ENCODE data around the gene RRH.
"Not testable (repeated sequence)": the region's sequence is repeated elsewhere in the genome, so short reads cannot be mapped to it uniquely, and the experiment has no call there.

RRH gene

DNA sequence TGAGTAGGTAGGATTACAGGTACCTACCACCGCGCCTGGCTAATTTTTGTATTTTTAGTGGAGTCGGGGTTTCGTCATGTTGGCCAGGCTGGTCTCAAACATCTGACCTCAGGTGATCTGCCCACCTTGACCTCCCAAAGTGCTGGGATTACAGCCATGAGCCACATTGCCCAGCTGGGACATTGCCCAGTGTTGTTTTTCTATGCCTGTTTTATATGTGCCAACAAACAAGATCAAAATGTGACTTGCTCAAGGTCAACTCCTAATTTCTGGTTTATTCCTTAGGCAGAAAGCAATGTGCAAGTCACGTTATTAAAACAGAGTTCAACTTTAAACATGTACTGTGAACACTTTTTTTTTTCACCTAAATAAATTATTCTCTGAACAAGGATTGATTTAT is 22.8 kb downstream of the RRH start:
- H3K9me3 ChIP-seq (ENCODE audit: low read depth, low read length) = no peaks in the 10 kb centered on the region
- DNase-seq (ENCODE audit: low read depth, low spot score) = no peak
- no peak overlapping the region for H3K4me3 ChIP-seq
- no peak overlapping the region for H3K9ac ChIP-seq (ENCODE audit: insufficient read length)
- peak overlapping the region; percentile 67 for H3K27ac ChIP-seq
- TF ChIP-seq POLR2AphosphoS5 (IDR thresholded peaks at IDR 0.05; ENCODE audit: borderline replicate concordance, low read depth, low read length) (no peak), EZH2 (IDR thresholded peaks at IDR 0.05) (no peak), FOXP2 (optimal IDR thresholded peaks at IDR 0.05; ENCODE audit: control extremely low read depth, extremely low read length, insufficient read depth) (no peak)
- H3K36me3 ChIP-seq (ENCODE audit: insufficient read depth, low read length) = no peaks in the 10 kb centered on the region

DNA sequence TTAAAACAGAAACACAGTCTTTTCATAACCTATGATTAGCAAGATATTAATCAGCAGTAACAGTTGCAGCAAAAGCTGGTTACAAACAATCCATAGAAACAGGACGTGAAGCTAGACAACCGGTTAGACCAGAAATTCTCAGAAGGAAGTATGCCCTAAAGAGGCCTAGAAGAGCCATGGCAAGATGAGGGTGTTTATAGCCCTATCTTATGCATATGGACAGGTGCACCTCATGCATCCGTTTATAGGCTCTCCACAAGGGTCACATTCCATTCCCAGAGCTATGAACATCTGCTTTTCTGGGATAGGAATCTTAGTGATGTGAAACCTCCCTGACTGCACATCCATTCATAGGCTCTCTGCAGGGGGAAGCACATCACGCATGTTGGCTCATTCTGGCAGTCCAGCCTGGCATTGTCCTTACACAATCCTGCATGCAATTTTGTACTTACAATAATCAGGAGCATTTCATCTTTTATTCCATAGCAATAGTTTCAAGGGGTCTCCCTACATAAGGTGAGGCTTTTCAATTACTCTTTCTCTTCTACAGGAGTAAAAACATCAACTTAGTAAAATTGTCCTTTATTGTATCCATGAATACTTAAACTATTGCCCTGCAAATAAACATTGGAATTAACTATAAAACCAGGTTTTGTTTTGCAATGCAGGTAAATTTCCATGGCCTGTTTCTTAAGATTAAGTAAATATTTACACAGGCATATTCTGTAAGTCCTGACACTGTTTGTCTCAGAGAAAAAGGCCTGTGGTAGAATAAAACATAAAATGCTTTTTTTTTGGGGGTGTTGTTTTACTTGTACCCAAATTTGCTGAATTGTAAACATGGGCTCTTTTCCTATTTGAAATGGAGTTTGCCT is 31.9 kb downstream of the RRH start:
- H3K9ac ChIP-seq (ENCODE audit: insufficient read length); H3K36me3 ChIP-seq (ENCODE audit: insufficient read depth, low read length); DNase-seq (ENCODE audit: low read depth, low spot score); H3K9me3 ChIP-seq (ENCODE audit: low read depth, low read length); H3K4me3 ChIP-seq; H3K27ac ChIP-seq: not testable (repeated sequence)

DNA sequence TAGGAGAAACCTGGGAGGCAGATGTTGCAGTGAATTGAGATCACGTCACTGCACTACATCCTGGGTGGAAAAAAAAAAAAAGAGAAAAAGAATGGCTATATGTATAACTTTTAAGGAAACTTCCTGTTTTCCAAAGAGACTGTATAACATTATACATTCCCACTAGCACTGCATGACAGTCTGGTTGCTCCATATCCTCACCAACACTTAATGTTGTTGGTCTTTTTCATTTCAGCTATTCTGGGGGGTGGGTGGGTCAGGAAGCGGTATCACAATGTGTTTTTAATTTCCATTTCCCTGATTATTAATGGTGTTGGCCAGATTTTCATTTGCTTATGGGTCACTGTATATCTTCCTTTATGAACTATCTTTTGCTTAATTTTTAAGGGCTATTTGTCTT is 33.5 kb downstream of the RRH start:
- Histone ChIP-seq H3K27ac (no peak overlapping the region), H3K36me3 (ENCODE audit: insufficient read depth, low read length) (no peaks in the 10 kb centered on the region), H3K9ac (ENCODE audit: insufficient read length) (no peak overlapping the region), H3K4me3 (no peak overlapping the region), H3K9me3 (ENCODE audit: low read depth, low read length) (peaks cover 8% of the 10 kb centered on the region; the same call in 1 of the 2 replicates)
- DNase-seq (ENCODE audit: low read depth, low spot score) = no peak
- TF ChIP-seq FOXP2 (optimal IDR thresholded peaks at IDR 0.05; ENCODE audit: control extremely low read depth, extremely low read length, insufficient read depth) = no peak
- no peak for TF ChIP-seq EZH2 (IDR thresholded peaks at IDR 0.05)
- TF ChIP-seq POLR2AphosphoS5 (IDR thresholded peaks at IDR 0.05; ENCODE audit: borderline replicate concordance, low read depth, low read length) = no peak

DNA sequence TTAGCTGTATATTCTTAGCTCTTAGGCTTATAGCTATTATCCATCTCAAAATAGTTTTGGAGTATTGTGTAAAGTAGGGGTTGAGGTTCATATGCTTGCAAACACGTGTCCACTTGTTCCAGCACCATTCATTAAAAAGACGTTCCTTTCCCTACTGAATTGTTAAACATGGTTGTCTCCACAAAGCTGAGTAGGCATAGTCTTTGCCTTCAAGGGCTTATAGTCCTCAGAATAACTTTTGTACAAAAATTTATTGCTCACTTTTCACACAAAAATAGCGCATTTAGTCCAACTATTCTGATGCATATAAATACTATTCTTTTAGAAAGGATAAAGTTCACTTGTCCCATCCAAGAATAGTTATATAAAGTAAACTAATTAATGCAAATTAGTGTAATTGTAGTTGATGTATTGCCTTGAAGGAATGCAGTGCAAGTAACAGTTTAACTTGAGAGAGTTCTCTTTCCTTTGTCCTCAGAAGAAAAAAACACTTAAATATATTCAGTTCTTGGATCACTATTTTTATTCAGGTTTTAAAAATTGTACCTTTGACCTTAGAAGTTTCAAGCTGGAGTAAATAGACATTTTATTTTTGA is 34.2 kb downstream of the RRH start:
- no peak for DNase-seq (ENCODE audit: low read depth, low spot score)
- Histone ChIP-seq H3K27ac (no peak overlapping the region), H3K9ac (ENCODE audit: insufficient read length) (no peak overlapping the region), H3K36me3 (ENCODE audit: insufficient read depth, low read length) (no peaks in the 10 kb centered on the region), H3K9me3 (ENCODE audit: low read depth, low read length) (peaks cover 8% of the 10 kb centered on the region; the same call in 1 of the 2 replicates), H3K4me3 (no peak overlapping the region)
- TF ChIP-seq POLR2AphosphoS5 (IDR thresholded peaks at IDR 0.05; ENCODE audit: borderline replicate concordance, low read depth, low read length) = no peak
- TF ChIP-seq EZH2 (IDR thresholded peaks at IDR 0.05) = no peak
- no peak for TF ChIP-seq FOXP2 (optimal IDR thresholded peaks at IDR 0.05; ENCODE audit: control extremely low read depth, extremely low read length, insufficient read depth)

DNA sequence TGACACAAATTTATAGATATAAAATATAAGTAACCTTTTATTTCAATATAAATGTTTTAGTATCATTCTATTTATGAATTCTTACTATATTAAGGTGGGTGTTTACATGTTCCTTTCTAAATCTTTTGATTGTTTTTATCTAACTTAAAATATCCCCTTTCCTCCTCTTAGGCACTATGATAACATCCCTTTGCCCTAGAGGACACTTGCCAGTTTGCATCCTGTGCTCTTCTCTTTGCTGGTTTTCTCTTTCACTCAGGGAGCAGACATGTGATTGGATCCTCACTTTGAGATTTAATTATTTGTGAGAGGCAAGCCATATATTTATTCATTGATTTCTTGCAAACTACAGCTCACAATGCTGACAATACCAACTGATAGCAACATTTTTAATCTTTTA is 36.4 kb downstream of the RRH start:
- TF ChIP-seq EZH2 (IDR thresholded peaks at IDR 0.05) = no peak
- no peak for TF ChIP-seq POLR2AphosphoS5 (IDR thresholded peaks at IDR 0.05; ENCODE audit: borderline replicate concordance, low read depth, low read length)
- TF ChIP-seq FOXP2 (optimal IDR thresholded peaks at IDR 0.05; ENCODE audit: control extremely low read depth, extremely low read length, insufficient read depth) = no peak
- Histone ChIP-seq H3K27ac (no peak overlapping the region), H3K4me3 (no peak overlapping the region), H3K9me3 (ENCODE audit: low read depth, low read length) (peaks cover 8% of the 10 kb centered on the region; the same call in 1 of the 2 replicates), H3K9ac (ENCODE audit: insufficient read length) (no peak overlapping the region), H3K36me3 (ENCODE audit: insufficient read depth, low read length) (no peaks in the 10 kb centered on the region)
- DNase-seq (ENCODE audit: low read depth, low spot score) = no peak

DNA sequence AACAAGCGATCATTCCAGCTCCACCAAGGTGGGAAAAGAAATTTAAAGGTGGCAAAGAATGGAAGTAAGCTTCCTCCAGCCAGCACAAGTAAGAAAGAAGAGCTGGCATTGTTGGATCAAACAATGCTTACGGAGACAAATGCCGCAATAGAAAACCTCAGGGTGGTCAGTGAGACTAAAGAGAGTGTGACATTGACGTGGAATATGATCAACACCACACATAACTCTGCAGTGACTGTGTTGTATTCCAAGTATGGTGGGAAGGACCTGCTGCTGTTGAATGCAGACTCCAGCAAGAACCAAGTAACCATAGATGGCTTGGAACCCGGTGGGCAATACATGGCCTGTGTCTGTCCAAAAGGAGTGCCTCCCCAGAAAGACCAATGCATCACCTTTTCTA is 42.3 kb downstream of the RRH start:
- H3K36me3 ChIP-seq (ENCODE audit: insufficient read depth, low read length) = no peaks in the 10 kb centered on the region
- H3K4me3 ChIP-seq = no peak overlapping the region
- no peak overlapping the region for H3K27ac ChIP-seq
- no peak overlapping the region for H3K9ac ChIP-seq (ENCODE audit: insufficient read length)
- no peak for DNase-seq (ENCODE audit: low read depth, low spot score)
- no peaks in the 10 kb centered on the region for H3K9me3 ChIP-seq (ENCODE audit: low read depth, low read length)
- TF ChIP-seq FOXP2 (optimal IDR thresholded peaks at IDR 0.05; ENCODE audit: control extremely low read depth, extremely low read length, insufficient read depth) (no peak), EZH2 (IDR thresholded peaks at IDR 0.05) (no peak), POLR2AphosphoS5 (IDR thresholded peaks at IDR 0.05; ENCODE audit: borderline replicate concordance, low read depth, low read length) (no peak)

DNA sequence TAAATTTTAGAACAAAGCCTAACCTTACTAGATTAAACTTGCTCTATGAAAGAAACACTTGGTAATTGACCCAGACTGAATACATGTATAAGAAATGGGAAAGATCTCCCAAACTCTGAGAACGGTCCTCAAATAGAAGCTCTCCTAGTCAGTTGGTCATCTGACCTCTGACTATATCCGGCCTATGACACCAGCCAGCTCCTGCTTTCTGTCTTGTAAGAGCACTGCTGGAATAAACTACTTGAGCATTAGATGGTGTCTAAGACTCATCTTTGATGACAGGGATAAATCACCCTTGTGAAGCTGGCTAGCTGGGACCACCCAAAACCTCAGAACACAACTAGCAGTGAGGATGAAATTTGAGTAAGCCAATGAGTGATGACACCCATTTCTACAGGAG is 44.3 kb downstream of the RRH start:
- Histone ChIP-seq H3K9ac (ENCODE audit: insufficient read length) (no peak overlapping the region), H3K4me3 (no peak overlapping the region), H3K27ac (no peak overlapping the region), H3K9me3 (ENCODE audit: low read depth, low read length) (no peaks in the 10 kb centered on the region), H3K36me3 (ENCODE audit: insufficient read depth, low read length) (no peaks in the 10 kb centered on the region)
- DNase-seq (ENCODE audit: low read depth, low spot score) = no peak
- TF ChIP-seq EZH2 (IDR thresholded peaks at IDR 0.05) = no peak
- no peak for TF ChIP-seq POLR2AphosphoS5 (IDR thresholded peaks at IDR 0.05; ENCODE audit: borderline replicate concordance, low read depth, low read length)

DNA sequence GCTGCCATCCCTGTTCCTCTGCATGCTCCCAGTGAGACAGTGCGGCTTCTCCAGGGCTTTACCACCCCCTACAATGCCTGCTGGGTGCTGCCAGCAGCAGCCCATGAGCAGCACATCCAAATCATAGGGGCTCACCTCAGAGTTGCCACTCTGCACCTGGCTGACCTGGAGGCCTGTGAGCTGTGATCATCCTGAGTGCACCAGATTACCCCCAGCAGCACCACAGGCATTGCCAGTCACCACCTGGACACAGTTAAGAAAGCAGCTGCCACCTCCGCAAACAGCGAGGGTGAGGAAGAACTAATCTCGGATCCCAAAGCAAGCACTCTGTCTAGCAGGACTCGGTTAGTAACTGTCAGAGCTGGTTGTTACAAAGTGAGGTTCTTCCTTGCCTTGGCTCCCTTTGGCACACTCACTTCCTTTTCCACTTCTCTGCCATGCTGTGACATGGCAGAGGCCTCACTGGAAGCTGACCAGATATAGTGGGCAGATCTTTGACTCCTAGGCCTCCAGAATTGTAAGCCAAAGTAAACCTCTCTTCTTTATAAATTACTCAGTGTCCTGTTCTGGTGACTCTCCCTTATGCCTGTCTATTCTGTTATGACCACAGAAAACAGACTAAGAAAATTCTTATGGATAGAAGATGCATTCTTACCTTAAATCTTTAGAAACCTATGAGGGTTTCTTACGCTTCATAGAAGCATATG is 45.3 kb downstream of the RRH start:
- Histone ChIP-seq H3K9me3 (ENCODE audit: low read depth, low read length) (no peaks in the 10 kb centered on the region), H3K27ac (no peak overlapping the region), H3K36me3 (ENCODE audit: insufficient read depth, low read length) (no peaks in the 10 kb centered on the region), H3K9ac (ENCODE audit: insufficient read length) (no peak overlapping the region), H3K4me3 (no peak overlapping the region)
- DNase-seq (ENCODE audit: low read depth, low spot score) = no peak
- TF ChIP-seq POLR2AphosphoS5 (IDR thresholded peaks at IDR 0.05; ENCODE audit: borderline replicate concordance, low read depth, low read length) (no peak), EZH2 (IDR thresholded peaks at IDR 0.05) (no peak), FOXP2 (optimal IDR thresholded peaks at IDR 0.05; ENCODE audit: control extremely low read depth, extremely low read length, insufficient read depth) (no peak)

Measured in SK-N-MC (cell line).